Suprapubic skin (tissue), 3 donors: ENCODE data around the gene EVPL.

Experiments used
- CTCF ChIP-seq, 2 donors: fragments of 200-600 bp in 1 of 2; fragments of 450-650 bp in 1 of 2; sonication (generic) in 1 of 2; IDR thresholded peaks; one replicate each; pipeline ENCODE4 v1.5.1; 2016 to 2019; ENCODE audit warnings: antibody characterized with exemption in 2 of 2, mild to moderate bottlenecking in 1 of 2, moderate library complexity in 1 of 2
- EP300 ChIP-seq: sonication (generic); formaldehyde crosslinking; IDR thresholded peaks from one replicate; pipeline ENCODE4 v1.6.1; 2017; ENCODE audit warnings: antibody characterized with exemption
- POLR2A ChIP-seq, 2 donors: fragments of 450-650 bp; IDR thresholded peaks; one replicate each; pipeline ENCODE4 v1.6.1; 2017; ENCODE audit warnings: antibody characterized with exemption in 2 of 2, mild to moderate bottlenecking in 2 of 2, moderate library complexity in 2 of 2

DNA sequence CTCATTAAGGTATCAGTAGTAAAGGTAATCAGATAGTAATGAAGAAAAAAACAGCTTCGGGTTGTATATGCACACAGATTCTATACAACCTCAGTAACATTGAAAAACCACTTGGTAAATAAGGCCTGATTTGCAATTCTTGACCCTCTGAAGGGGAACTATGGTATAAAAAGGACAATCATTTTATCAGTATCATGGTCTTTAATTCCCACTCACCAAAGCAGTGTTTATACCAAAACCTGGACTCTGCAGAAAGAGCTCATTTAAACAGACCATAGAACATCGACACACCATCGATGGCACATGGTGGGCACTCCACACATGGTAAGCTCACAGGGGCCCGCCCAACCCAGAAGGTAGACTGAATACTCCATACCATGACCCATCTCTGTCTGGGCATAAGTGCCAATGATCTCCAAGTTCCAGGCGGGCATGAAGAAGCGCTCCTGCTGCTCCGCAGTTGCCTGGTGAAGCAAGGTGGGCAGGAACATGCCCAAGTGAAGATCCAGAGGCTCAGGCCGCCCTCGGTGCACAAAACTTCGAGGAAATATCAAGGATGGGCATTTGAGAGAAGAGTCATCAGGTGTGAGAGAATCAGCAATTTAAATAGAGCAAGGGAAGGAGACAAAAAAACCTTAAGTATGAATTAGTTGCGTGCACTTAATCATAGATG is 67.1 kb downstream of the EVPL start:
- no peak for TF ChIP-seq POLR2A (IDR thresholded peaks at IDR 0.05)
- no peak for TF ChIP-seq CTCF (IDR thresholded peaks at IDR 0.05)
- no peak for TF ChIP-seq EP300
